ENCODE data around the gene PLD4.

PLD4 gene

GRCh38 chr14:104878582-104878981 is 46.1 kb upstream of the PLD4 start:
- no peak for TF ChIP-seq CTCF (IDR thresholded peaks at IDR 0.05; ENCODE audit: low read depth, low read length)
- DNase-seq (ENCODE audit: low read depth in 2 of 2): no peak
- no peak overlapping the region for H3K4me3 ChIP-seq (replicated peaks in 1 of 2; ENCODE audit: low read depth in 2 of 2, low read length in 2 of 2)

- no peak overlapping the region for H3K4me3 ChIP-seq (replicated peaks in 1 of 2; ENCODE audit: low read depth in 2 of 2, low read length in 2 of 2)
- no peak for DNase-seq (ENCODE audit: low read depth in 2 of 2)
- no peak for TF ChIP-seq CTCF (IDR thresholded peaks at IDR 0.05; ENCODE audit: low read depth, low read length)
Measured at GRCh38 chr14:104879201-104879982, 45.3 kb upstream of the PLD4 start.

GRCh38 chr14:104879983-104880565 is 44.6 kb upstream of the PLD4 start:
- H3K4me3 ChIP-seq (replicated peaks in 1 of 2; ENCODE audit: low read depth in 2 of 2, low read length in 2 of 2): no peak overlapping the region
- DNase-seq (ENCODE audit: low read depth in 2 of 2): no peak
- TF ChIP-seq CTCF (IDR thresholded peaks at IDR 0.05; ENCODE audit: low read depth, low read length): no peak

GRCh38 chr14:104880584-104881210 is 44.0 kb upstream of the PLD4 start:
- no peak for DNase-seq (ENCODE audit: low read depth in 2 of 2)
- no peak overlapping the region for H3K4me3 ChIP-seq (replicated peaks in 1 of 2; ENCODE audit: low read depth in 2 of 2, low read length in 2 of 2)
- no peak for TF ChIP-seq CTCF (IDR thresholded peaks at IDR 0.05; ENCODE audit: low read depth, low read length)

GRCh38 chr14:104881369-104881979 is 43.2 kb upstream of the PLD4 start:
- TF ChIP-seq CTCF (IDR thresholded peaks at IDR 0.05; ENCODE audit: low read depth, low read length): no peak
- no peak overlapping the region for H3K4me3 ChIP-seq (replicated peaks in 1 of 2; ENCODE audit: low read depth in 2 of 2, low read length in 2 of 2)
- DNase-seq (ENCODE audit: low read depth in 2 of 2): no peak

- H3K4me3 ChIP-seq (replicated peaks in 1 of 2; ENCODE audit: low read depth in 2 of 2, low read length in 2 of 2): no peak overlapping the region
- TF ChIP-seq CTCF (IDR thresholded peaks at IDR 0.05; ENCODE audit: low read depth, low read length): no peak
- no peak for DNase-seq (ENCODE audit: low read depth in 2 of 2)
Measured at GRCh38 chr14:104882325-104882973, 42.2 kb upstream of the PLD4 start.
